Activated effector memory CD4-positive, alpha-beta T cell treated with Interleukin-2 at 50 U/mL for 16 hours (primary cell): ENCODE measurements around the gene HIVEP2.

Experiments used
- DNase-seq: peaks from one replicate; pipeline ENCODE4 v3.0.0-alpha.2; 2020

Gene HIVEP2

GRCh38 chr6:142810952-142811514, 133.9 kb downstream of the HIVEP2 start:
- no peak for DNase-seq

GRCh38 chr6:142809947-142810346, 135.0 kb downstream of the HIVEP2 start:
- DNase-seq: no peak

- no peak for DNase-seq
These were observed 136.4 kb downstream of the HIVEP2 start for GRCh38 chr6:142808405-142809061.

- DNase-seq: no peak
These were observed 139.9 kb downstream of the HIVEP2 start for GRCh38 chr6:142805042-142805441.

GRCh38 chr6:142804490-142804889, 140.5 kb downstream of the HIVEP2 start:
- DNase-seq: no peak

- DNase-seq: no peak
These were observed 141.4 kb downstream of the HIVEP2 start for GRCh38 chr6:142803495-142804058.

GRCh38 chr6:142803032-142803431, 141.9 kb downstream of the HIVEP2 start:
- no peak for DNase-seq

GRCh38 chr6:142802124-142802523, 142.9 kb downstream of the HIVEP2 start:
- DNase-seq: no peak

GRCh38 chr6:142800240-142800639, 144.7 kb downstream of the HIVEP2 start:
- no peak for DNase-seq

- no peak for DNase-seq
These were observed 145.3 kb downstream of the HIVEP2 start for GRCh38 chr6:142799639-142800038.

- no peak for DNase-seq
These were observed 147.8 kb downstream of the HIVEP2 start for GRCh38 chr6:142797159-142797558.

- DNase-seq: no peak
These were observed 148.4 kb downstream of the HIVEP2 start for GRCh38 chr6:142796571-142796970.

- no peak for DNase-seq
These were observed 149.0 kb downstream of the HIVEP2 start for GRCh38 chr6:142796024-142796423.

- DNase-seq: no peak
These were observed 150.6 kb downstream of the HIVEP2 start for GRCh38 chr6:142794424-142794823.

- no peak for DNase-seq
These were observed 154.7 kb downstream of the HIVEP2 start for GRCh38 chr6:142790257-142790656.

- no peak for DNase-seq
These were observed 157.6 kb downstream of the HIVEP2 start for GRCh38 chr6:142787422-142787821.

- no peak for DNase-seq
These were observed 158.5 kb downstream of the HIVEP2 start for GRCh38 chr6:142786476-142786875.

GRCh38 chr6:142784344-142784743, 160.6 kb downstream of the HIVEP2 start:
- DNase-seq: no peak

- no peak for DNase-seq
These were observed 161.5 kb downstream of the HIVEP2 start for GRCh38 chr6:142783499-142783898.

GRCh38 chr6:142781129-142781528, 163.8 kb downstream of the HIVEP2 start:
- DNase-seq: no peak

GRCh38 chr6:142773859-142774648, 170.9 kb downstream of the HIVEP2 start:
- DNase-seq: no peak

GRCh38 chr6:142773324-142773723, 171.7 kb downstream of the HIVEP2 start:
- no peak for DNase-seq

- no peak for DNase-seq
These were observed 173.8 kb downstream of the HIVEP2 start for GRCh38 chr6:142771162-142771561.

GRCh38 chr6:142765306-142765705, 179.7 kb downstream of the HIVEP2 start:
- DNase-seq: no peak
